ENCODE results near the gene FCER1G.

FCER1G gene

DNA sequence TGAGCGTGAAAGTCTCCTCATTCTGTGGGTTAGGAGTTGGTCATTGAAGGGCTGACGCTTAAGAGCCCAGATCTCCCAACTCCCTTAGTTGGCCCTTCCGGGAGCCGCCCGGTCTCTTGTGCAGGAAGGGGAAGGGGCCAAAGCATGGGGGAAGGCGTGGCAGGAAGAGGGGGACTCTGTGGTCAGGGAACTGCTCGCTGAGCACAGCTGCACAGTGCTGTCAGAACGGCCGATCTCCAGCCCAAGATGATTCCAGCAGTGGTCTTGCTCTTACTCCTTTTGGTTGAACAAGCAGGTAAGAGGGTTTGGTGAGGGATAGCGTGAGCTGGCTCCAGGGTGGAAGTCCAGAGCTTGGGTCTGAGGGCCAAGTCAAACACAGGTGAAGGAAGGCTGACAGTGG, at the start of gene FCER1G:
Gene FCER1G, plus strand, starts transcription at position 220 of the 400 bp plus-strand sequence. Its CDS starts 27 bp downstream, at position 247.
- DNase-seq = peak; percentile 77

- DNase-seq = peak; percentile 95
Observed at GRCh38 chr1:161165742-161166668, 49.1 kb upstream of the FCER1G start, which contains the start of gene PPOX. Gene PPOX (plus strand): TSS chr1:161166426. CDS start chr1:161166848, 422 bp downstream.

DNA sequence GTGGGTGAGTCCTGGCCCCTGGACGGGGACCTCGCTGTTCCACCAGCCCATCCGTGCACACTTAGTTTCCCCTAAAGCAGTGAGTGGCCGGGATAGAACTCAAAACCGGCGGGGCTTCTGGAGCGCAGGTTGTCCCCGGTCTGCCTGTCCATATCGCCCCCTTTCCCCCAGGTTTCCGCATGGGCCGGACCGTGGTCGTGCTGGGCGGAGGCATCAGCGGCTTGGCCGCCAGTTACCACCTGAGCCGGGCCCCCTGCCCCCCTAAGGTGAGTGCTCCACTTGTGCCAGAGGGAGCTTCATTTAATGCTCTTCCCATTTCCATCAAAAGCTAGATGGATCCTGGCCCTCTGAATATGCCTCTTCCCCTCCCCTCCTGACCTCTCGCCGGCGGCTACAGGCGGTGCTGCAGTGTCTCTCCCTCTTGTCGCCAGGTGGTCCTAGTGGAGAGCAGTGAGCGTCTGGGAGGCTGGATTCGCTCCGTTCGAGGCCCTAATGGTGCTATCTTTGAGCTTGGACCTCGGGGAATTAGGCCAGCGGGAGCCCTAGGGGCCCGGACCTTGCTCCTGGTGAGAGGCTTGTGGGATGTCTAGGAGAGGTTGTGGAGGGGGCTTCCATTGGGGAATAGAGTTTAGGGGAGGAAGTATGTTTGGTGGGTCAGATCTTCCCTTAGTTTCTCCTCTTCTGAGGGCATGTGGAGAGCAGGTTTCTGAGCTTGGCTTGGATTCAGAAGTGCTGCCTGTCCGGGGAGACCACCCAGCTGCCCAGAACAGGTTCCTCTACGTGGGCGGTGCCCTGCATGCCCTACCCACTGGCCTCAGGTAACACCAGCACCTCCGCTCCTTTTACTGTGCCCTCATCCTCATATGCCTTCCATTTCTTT, 48.2 kb upstream of the FCER1G start:
- DNase-seq = no peak

GRCh38 chr1:161168906-161169305, 46.2 kb upstream of the FCER1G start:
- no peak for DNase-seq

- no peak for DNase-seq
Observed at GRCh38 chr1:161171191-161171590, 43.9 kb upstream of the FCER1G start.

DNA sequence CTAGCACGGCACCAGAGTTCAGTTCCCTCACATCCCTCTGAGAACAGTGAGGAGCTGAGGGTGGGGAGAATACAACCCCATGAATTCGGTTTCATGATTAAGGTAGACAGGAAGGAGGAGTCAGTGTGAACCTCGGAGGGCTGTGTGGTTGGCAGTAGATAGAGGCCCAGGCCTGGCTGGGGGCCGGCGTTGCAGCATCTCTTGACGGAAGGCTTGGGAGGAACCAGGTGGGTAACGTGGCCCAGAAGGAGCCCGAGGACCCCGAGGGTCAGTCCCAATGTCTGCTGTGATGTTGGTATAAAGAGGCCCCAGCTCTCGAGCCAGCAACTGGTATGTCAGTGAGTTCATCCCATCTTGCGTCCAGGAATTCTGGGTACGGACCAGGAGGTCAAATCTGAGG, 43.4 kb upstream of the FCER1G start:
- no peak for DNase-seq

DNA sequence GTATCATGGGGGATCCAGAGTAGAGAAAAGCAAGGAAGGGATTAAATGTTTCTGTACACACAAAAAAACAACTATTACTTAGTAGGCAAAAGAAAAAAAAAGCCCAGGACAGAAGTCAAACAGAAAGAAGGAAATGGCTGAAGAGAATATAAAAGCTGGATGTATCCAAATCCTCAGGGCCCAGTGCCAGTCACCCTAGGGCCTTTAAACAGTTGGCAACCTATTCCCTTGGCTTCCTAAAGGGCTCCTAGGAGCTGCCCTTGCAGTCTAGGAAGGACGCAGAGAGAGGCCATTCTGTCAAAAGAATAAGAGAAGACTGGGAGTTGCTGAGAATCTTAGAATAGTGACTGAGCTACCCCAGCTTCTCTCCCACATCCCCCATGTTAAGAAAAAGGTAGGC, 42.7 kb upstream of the FCER1G start:
- DNase-seq = no peak

- no peak for DNase-seq
Observed at GRCh38 chr1:161172776-161173376, 42.2 kb upstream of the FCER1G start.

GRCh38 chr1:161173711-161174110, 41.4 kb upstream of the FCER1G start:
- DNase-seq = no peak

DNA sequence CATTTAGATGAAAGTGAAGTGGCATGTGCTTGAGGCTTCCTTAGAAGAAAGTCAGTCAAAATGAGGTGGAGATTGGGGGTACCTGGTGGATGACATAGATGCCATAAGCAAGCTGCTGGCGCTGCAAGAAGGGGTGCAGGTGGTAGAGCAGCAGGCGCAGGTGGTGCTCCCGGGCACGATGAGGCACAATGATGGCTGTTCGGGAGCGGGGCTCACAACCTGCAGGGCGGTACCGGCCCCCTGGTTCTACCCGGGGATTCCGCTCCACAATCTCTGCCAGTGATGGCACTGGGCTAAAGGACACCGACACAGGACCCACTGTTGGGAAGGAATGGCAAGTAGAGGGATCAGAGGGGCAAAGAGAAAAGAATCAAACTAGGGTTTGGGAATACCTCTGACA, 40.2 kb upstream of the FCER1G start:
- no peak for DNase-seq

DNA sequence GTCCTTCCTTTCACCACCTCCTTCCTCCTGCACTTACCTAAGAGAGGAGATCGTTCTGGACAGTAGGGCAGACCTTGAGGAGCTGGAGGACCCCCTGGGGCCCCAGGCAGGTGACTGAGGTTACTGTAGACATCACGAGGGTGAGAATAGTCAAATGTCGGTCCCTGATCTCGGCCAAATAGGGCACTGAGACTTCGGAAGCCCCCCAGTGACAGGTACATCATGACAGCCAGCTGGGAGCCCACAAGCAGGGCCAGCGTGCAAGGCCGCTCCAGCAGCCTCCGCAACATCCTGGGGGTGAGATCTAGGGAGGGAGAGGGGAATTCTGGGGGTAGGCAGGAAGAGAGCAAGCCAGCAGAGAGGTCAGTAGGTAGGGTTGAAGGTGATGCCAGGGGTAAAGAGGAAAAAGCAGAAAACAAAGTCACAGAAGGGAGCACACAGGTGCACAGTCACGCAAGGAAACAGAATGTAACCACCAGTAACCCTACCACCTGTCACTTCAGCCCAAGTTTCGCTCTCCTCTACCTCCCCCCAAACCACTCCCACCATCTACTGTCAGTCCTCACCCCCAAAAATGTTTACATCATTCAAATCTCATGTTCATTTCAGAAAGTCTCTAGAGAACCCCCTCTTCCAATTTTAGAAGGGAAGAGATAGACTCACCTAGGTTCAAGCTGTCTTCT, 39.2 kb upstream of the FCER1G start:
- no peak for DNase-seq

DNA sequence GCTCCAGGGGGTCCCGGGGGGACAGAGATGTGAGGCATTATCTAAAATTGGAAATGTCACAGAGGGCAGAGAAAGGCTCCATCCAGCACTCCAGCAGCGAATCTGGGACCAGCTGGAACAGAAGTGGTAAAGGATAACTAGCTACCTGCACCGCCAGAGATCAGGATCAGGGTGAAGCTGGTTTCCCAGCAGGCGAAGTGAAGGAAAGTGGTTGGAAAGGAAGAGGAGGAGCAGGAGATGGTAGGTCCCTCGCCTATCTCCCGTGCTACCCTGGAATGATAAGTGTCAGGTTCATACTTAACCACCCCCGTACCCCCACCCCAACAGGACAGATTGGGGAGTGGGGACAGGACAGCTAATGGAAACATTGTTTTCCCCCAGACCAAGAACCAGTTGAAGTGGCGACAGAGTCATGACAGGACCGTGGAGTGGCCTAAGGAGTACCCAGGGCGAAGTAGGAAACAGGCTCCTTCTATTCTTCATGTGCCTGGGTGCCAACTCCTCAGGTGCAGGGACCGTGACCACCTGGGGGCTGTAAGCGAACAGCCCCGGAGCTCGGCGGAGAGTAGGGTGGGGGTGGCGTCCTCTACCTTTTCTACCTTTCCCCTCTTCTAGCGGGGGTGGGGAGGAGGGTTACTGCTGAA, 38.5 kb upstream of the FCER1G start:
- DNase-seq = no peak

DNA sequence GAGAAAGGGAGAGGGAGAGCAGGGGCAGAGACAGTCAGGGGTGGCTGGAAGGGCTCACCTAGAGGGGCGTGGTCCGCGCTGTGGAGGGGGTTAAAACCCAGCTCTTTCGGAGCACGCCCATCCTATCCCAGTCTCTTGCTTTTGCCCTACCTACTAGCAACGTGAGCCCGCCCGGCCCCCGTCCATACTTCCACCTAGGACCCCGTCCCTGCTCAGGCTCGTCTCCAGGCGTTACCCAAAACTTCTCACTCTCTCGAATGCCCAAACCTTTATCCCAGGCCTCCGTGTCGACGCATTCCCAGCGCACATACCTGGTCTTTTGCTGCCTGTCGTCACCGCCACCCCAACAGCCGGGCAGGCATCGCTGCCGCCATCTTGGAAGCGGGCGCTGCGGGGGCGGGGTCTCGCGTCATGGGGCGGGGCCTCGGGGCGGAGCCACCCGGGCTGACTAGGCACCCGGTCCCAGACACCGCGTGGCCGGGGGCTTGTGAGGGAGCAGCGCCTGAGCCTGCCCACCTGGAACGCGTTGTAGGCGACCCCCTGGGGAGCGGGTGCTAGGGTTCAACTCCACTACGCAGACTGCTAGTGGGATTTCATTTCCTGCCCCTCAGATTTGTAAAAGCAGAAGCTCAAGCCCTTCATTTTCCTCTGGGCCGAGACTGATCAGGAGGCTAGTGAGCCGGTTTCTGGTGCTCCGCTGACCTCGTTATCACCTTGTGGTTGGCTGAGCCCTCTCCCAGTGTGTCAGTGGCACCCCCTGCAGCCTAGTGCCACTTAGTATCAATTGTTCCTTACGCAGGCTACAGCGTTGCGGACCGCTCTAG, 37.8 kb upstream of the FCER1G start, which contains the start of gene B4GALT3:
Gene B4GALT3, minus strand, starts transcription at position 396 of the 824 bp plus-strand sequence. CDS start 1,447 bp downstream, outside the sequence.
- peak; percentile 88 for DNase-seq

DNA sequence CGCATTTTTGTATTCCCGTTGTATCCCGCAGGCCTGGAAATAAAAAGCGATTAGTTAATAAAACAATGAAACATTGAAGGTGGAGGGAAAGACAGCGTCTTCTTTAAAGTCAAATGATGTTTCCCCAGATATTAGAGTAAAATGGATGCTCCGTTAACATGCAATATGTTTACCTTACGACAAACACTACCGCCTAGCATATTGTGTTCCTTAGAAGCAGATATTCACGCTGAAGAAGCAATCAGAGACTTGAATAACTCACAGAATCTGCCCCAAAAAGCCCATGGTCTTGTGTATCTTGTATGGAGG, 37.2 kb upstream of the FCER1G start:
- DNase-seq = no peak

GRCh38 chr1:161179698-161180097, 35.4 kb upstream of the FCER1G start:
- DNase-seq = no peak

DNA sequence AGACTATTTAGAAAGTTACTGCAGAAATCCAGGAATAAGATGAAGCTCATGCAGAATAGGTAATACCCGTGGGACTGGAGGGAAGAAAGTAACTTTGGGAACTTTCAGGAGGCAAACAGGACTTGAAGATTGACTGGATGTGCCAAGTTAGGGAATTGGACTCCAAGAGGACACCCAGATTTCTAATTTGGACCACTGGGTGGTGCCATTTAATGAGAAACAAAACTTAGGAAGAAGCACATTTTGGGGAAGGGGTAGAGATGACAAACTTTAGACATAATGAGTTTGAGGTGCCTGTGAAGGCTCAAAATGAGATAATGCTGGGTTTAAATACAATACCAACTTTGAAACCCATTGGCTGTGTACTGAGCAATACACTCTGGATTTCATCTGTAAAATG, 34.5 kb upstream of the FCER1G start:
- DNase-seq = no peak

DNA sequence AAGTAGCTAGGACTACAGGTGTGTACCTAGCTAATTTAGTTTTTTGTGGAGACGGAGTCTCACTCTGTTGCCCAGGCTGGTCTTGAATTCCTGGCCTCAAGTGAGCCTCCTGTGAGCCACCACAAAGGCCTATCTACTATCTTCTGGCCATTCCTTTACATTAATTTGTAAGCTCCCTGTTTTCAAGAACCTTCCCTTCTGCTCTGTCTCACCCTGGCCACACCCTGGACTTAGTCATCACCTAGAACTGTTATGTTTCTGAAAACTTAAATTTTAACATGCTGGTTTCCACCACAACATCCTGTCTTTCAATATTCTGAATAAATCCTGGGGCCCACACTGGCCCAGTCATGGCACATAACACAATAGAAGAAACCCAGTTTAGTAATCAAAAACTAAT, 32.9 kb upstream of the FCER1G start:
- peak; percentile 68 for DNase-seq

GRCh38 chr1:161185282-161185682, 29.8 kb upstream of the FCER1G start:
- DNase-seq = peak; percentile 87

DNA sequence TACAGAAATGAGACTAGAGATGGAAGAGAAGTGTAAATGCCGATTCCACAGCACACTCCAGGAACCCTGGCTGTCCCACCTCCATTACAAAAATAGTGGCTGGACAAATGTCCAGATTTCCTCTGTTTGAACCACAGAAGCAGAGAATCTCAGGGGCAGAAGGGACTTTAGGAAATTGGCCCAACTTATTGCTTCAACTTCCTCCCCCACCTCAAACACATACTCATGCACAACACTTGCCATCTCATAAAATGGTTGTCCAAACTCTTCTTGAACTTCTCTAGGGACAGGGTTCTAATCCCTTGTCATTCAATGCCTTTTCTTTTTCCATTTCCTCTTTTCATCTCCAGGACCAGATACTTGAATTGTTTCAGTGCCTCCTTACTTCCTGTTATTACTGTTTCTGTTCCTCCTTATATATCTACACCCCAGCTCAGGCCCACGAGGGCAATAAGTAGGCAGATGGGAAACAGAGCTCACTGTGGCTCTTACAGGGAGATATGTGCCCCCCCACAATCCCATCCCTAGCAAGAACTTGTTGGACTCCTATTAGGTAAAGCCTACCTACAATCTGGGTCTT, 29.3 kb upstream of the FCER1G start:
- peak; percentile 38 for DNase-seq

DNA sequence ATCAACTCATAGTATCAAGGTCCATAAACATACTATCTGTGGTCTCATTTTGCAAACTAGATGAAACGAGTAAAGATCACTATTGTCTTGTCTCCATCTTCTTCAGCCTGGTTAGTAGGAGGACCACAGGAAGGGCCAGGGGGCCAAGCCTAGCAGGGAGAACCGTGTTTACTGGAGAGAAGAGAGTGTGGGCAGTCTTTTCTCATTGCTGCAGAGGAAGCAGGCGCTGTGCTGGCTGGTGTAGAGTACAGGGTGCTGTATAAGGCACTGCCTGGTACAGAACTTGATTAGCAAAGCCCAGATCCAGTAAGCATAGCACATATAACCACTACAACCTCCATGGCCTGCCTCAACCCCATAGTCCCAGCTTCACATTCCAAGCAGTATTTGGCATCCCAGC, 27.8 kb upstream of the FCER1G start:
- no peak for DNase-seq

DNA sequence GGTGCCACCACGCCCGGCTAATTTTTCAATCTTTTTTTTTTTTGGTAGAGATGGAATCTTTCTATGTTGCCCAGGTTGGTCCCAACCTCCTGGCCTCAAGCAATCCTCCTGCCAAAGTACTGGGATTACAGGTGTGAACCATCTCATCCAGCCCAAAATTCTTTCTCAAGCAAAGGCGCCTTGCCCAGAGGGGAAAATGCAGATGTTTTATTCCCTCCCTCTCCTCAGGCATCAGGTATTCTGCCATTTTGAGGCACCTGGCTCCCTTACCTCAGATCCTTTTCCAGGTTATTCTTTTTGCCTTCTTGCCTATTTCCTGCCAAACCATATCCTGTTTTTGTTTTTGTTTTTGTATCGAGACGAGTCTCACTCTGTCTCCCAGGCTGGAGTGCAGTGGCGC, 26.7 kb upstream of the FCER1G start:
- DNase-seq = no peak

Data from CD4-positive, alpha-beta T cell treated with Interleukin-15 for 1 hour (primary cell).